GM23338 (cell line): Measurements from ENCODE around the gene RPL13. TPM values are rescaled to one million over a fixed set of nuclear protein-coding genes. Genes with fewer than 3 reads are reported as not detected.

Source experiments
- ATAC-seq: fragments of 200-7000 bp; cut with Tn5 transposase; 3 replicates; pipeline ENCODE4 v1.9.1; 2020
- DNase-seq: peaks from one replicate; pipeline ENCODE4 v3.0.0-alpha.2; 2015; ENCODE audit warnings: low spot score
- H2AFZ ChIP-seq: fragments of 200-600 bp; sonication (generic); 2 replicates; pipeline ENCODE4 v1.8.0; 2016; ENCODE audit warnings: antibody characterized with exemption, mild to moderate bottlenecking, moderate library complexity
- H3F3A ChIP-seq: fragments of 200-600 bp; sonication (generic); replicated peaks from 2 replicates; pipeline ENCODE4 v1.8.0; 2017; ENCODE audit warnings: antibody characterized with exemption, mixed run types, low read depth
- H3K27ac ChIP-seq: fragments of 200-600 bp; sonication (generic); 2 replicates; pipeline ENCODE4 v1.6.1; 2016; ENCODE audit warnings: low read depth
- H3K27me3 ChIP-seq: fragments of 200-600 bp; sonication (generic); 2 replicates; pipeline ENCODE4 v1.8.0; 2016; ENCODE audit warnings: mild to moderate bottlenecking, mixed run types, moderate library complexity; ENCODE audit not compliant: insufficient read depth
- H3K36me3 ChIP-seq: fragments of 200-600 bp; sonication (generic); 2 replicates; pipeline ENCODE4 v1.8.0; 2016; ENCODE audit warnings: mild to moderate bottlenecking; ENCODE audit not compliant: insufficient read depth
- H3K4me1 ChIP-seq: fragments of 200-600 bp; sonication (generic); 2 replicates; pipeline ENCODE4 v1.8.0; 2016; ENCODE audit warnings: mild to moderate bottlenecking, moderate library complexity; ENCODE audit not compliant: insufficient read depth
- H3K4me2 ChIP-seq: fragments of 200-600 bp; sonication (generic); 2 replicates; pipeline ENCODE4 v1.7.1; 2017; ENCODE audit warnings: mixed run types
- H3K4me3 ChIP-seq: fragments of 200-600 bp; sonication (generic); 2 replicates; pipeline ENCODE4 v1.6.1; 2016; ENCODE audit warnings: mixed run types
- H3K79me2 ChIP-seq: fragments of 200-600 bp; sonication (generic); replicated peaks from 2 replicates; pipeline ENCODE4 v1.8.0; 2017; ENCODE audit warnings: mild to moderate bottlenecking; ENCODE audit not compliant: insufficient read depth
- H3K9me2 ChIP-seq: fragments of 200-600 bp; sonication (generic); 2 replicates; pipeline ENCODE4 v1.8.0; 2017; ENCODE audit not compliant: insufficient read depth
- H4K20me1 ChIP-seq: fragments of 200-600 bp; sonication (generic); replicated peaks from 2 replicates; pipeline ENCODE4 v1.8.0; 2017; ENCODE audit warnings: mild to moderate bottlenecking; ENCODE audit not compliant: insufficient read depth
- H3K27ac Mint-ChIP-seq: 2 replicates; pipeline ENCODE4 v1.8.0; 2020; ENCODE audit warnings: inconsistent platforms, mild to moderate bottlenecking, moderate library complexity, mixed read lengths
- H3K27me3 Mint-ChIP-seq: 3 replicates; pipeline ENCODE4 v1.8.0; 2022; ENCODE audit warnings: low read depth, mild to moderate bottlenecking, moderate library complexity, mixed read lengths, inconsistent platforms; ENCODE audit not compliant: insufficient read depth, poor library complexity
- H3K36me3 Mint-ChIP-seq: 3 replicates; pipeline ENCODE4 v1.8.0; 2021; ENCODE audit warnings: low read depth, mild to moderate bottlenecking, inconsistent platforms, moderate library complexity, mixed read lengths
- H3K4me1 Mint-ChIP-seq: 3 replicates; pipeline ENCODE4 v1.8.0; 2020; ENCODE audit warnings: mild to moderate bottlenecking, inconsistent platforms, mixed read lengths
- H3K4me3 Mint-ChIP-seq: 3 replicates; pipeline ENCODE4 v1.8.0; 2021; ENCODE audit warnings: moderate library complexity, mild to moderate bottlenecking, inconsistent platforms, mixed read lengths
- H3K9me3 Mint-ChIP-seq: 3 replicates; pipeline ENCODE4 v1.8.0; 2020; ENCODE audit warnings: moderate library complexity, mild to moderate bottlenecking, inconsistent platforms, mixed read lengths
- CREB1 ChIP-seq: fragments of 250-450 bp; sonication (Bioruptor Pico); IDR thresholded peaks from 2 replicates; pipeline ENCODE4 v1.5.0; 2020; ENCODE audit warnings: low read depth, mild to moderate bottlenecking, moderate library complexity
- CTCF ChIP-seq, 2 experiments: fragments of 200-600 bp in 1 of 2; sonication (generic) in 1 of 2; conservative IDR thresholded peaks; 2 replicates each; pipeline versions ENCODE4 v1.5.1 to v1.6.1; 2016 to 2017; ENCODE audit warnings: antibody characterized with exemption in 2 of 2, low read depth in 2 of 2, mild to moderate bottlenecking in 2 of 2, moderate library complexity in 1 of 2
- ETS1 ChIP-seq: IDR thresholded peaks from 2 replicates; pipeline ENCODE4 v1.6.1; 2016; ENCODE audit warnings: antibody characterized with exemption
- EZH2 ChIP-seq: fragments of 200-600 bp; sonication (generic); IDR thresholded peaks from one replicate; pipeline ENCODE4 v1.8.0; 2017; ENCODE audit warnings: antibody characterized with exemption, mild to moderate bottlenecking, low read depth; ENCODE audit not compliant: unreplicated experiment
- EZH2phosphoT487 ChIP-seq: fragments of 200-600 bp; sonication (generic); IDR thresholded peaks from one replicate; pipeline ENCODE4 v1.8.1; 2018; ENCODE audit warnings: antibody characterized with exemption; ENCODE audit not compliant: unreplicated experiment
- JUNB ChIP-seq: IDR thresholded peaks from one replicate; pipeline ENCODE4 v1.6.1; 2016; ENCODE audit warnings: antibody characterized with exemption; ENCODE audit not compliant: unreplicated experiment
- NANOG ChIP-seq: IDR thresholded peaks from 2 replicates; pipeline ENCODE4 v1.6.1; 2016; ENCODE audit warnings: antibody characterized with exemption, borderline replicate concordance
- STAT1 ChIP-seq: IDR thresholded peaks from one replicate; pipeline ENCODE4 v1.6.1; 2016; ENCODE audit warnings: antibody characterized with exemption; ENCODE audit not compliant: unreplicated experiment
- polyA plus RNA-seq: library from polyadenylated mRNA; unstranded; fragments of >200 nt; fragmentation: Nextera tagmentation; extraction: Ambion mirVana; gene quantifications from 2 replicates; pipeline ENCODE4 v1.2.1, GENCODE V29; 2016
- total RNA-seq: library from RNA; depleted of rRNA; stranded (reverse); fragments of >200 nt; shearing (Covaris generic); gene quantifications from 2 replicates; pipeline ENCODE4 v1.2.3, GENCODE V29; 2014
- TF ChIP-seq, protein P1 (sequence below): fragments of 250-450 bp; sonication (Bioruptor Pico); IDR thresholded peaks from 2 replicates; pipeline ENCODE4 v1.5.0; 2020; ENCODE audit warnings: mild to moderate bottlenecking, moderate library complexity

Gene RPL13
- total and polyA plus RNA-seq, 2 experiments from 2014 or later = 3,489 to 3,617 TPM

GRCh38 chr16:89553733-89554132 is 6.7 kb upstream of the RPL13 start:
- Histone ChIP-seq H3K27ac (no peak overlapping the region), H3K36me3 (peaks cover 14% of the 10 kb centered on the region; the same call in 1 of the 2 replicates), H3K27me3 (no peaks in the 10 kb centered on the region), H3K4me2 (no peak overlapping the region), H3K9me2 (no peaks in the 10 kb centered on the region), H3K4me3 (no peak overlapping the region), H4K20me1 (no peaks in the 10 kb centered on the region; the same call in 1 of the 2 replicates), H3K4me1 (no peaks in the 10 kb centered on the region), H3F3A (peaks cover 29% of the 10 kb centered on the region; the same call in 1 of the 2 replicates), H3K79me2 (no peaks in the 10 kb centered on the region), H2AFZ (no peak overlapping the region)
- no peak for DNase-seq
- peaks cover 69% of the 10 kb centered on the region for H3K36me3 Mint-ChIP-seq
- TF ChIP-seq STAT1 (no peak), EZH2phosphoT487 (no peak), ETS1 (no peak)
- TF ChIP-seq, protein P1, sequence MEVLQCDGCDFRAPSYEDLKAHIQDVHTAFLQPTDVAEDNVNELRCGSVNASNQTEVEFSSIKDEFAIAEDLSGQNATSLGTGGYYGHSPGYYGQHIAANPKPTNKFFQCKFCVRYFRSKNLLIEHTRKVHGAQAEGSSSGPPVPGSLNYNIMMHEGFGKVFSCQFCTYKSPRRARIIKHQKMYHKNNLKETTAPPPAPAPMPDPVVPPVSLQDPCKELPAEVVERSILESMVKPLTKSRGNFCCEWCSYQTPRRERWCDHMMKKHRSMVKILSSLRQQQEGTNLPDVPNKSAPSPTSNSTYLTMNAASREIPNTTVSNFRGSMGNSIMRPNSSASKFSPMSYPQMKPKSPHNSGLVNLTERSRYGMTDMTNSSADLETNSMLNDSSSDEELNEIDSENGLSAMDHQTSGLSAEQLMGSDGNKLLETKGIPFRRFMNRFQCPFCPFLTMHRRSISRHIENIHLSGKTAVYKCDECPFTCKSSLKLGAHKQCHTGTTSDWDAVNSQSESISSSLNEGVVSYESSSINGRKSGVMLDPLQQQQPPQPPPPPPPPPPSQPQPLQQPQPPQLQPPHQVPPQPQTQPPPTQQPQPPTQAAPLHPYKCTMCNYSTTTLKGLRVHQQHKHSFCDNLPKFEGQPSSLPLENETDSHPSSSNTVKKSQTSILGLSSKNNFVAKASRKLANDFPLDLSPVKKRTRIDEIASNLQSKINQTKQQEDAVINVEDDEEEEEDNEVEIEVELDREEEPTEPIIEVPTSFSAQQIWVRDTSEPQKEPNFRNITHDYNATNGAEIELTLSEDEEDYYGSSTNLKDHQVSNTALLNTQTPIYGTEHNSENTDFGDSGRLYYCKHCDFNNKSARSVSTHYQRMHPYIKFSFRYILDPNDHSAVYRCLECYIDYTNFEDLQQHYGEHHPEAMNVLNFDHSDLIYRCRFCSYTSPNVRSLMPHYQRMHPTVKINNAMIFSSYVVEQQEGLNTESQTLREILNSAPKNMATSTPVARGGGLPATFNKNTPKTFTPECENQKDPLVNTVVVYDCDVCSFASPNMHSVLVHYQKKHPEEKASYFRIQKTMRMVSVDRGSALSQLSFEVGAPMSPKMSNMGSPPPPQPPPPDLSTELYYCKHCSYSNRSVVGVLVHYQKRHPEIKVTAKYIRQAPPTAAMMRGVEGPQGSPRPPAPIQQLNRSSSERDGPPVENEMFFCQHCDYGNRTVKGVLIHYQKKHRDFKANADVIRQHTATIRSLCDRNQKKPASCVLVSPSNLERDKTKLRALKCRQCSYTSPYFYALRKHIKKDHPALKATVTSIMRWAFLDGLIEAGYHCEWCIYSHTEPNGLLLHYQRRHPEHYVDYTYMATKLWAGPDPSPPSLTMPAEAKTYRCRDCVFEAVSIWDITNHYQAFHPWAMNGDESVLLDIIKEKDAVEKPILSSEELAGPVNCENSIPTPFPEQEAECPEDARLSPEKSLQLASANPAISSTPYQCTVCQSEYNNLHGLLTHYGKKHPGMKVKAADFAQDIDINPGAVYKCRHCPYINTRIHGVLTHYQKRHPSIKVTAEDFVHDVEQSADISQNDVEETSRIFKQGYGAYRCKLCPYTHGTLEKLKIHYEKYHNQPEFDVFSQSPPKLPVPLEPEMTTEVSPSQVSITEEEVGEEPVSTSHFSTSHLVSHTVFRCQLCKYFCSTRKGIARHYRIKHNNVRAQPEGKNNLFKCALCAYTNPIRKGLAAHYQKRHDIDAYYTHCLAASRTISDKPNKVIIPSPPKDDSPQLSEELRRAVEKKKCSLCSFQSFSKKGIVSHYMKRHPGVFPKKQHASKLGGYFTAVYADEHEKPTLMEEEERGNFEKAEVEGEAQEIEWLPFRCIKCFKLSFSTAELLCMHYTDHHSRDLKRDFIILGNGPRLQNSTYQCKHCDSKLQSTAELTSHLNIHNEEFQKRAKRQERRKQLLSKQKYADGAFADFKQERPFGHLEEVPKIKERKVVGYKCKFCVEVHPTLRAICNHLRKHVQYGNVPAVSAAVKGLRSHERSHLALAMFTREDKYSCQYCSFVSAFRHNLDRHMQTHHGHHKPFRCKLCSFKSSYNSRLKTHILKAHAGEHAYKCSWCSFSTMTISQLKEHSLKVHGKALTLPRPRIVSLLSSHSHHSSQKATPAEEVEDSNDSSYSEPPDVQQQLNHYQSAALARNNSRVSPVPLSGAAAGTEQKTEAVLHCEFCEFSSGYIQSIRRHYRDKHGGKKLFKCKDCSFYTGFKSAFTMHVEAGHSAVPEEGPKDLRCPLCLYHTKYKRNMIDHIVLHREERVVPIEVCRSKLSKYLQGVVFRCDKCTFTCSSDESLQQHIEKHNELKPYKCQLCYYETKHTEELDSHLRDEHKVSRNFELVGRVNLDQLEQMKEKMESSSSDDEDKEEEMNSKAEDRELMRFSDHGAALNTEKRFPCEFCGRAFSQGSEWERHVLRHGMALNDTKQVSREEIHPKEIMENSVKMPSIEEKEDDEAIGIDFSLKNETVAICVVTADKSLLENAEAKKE (CRISPR knock-in tag) = no peak
- H3K4me3 Mint-ChIP-seq = no peak overlapping the region
- H3K27ac Mint-ChIP-seq = no peak overlapping the region
- ATAC-seq = no peak
- peaks cover 2% of the 10 kb centered on the region; the same call in 1 of the 3 replicates for H3K4me1 Mint-ChIP-seq
- no peaks in the 10 kb centered on the region for H3K9me3 Mint-ChIP-seq
- H3K27me3 Mint-ChIP-seq = peaks cover 8% of the 10 kb centered on the region

DNA sequence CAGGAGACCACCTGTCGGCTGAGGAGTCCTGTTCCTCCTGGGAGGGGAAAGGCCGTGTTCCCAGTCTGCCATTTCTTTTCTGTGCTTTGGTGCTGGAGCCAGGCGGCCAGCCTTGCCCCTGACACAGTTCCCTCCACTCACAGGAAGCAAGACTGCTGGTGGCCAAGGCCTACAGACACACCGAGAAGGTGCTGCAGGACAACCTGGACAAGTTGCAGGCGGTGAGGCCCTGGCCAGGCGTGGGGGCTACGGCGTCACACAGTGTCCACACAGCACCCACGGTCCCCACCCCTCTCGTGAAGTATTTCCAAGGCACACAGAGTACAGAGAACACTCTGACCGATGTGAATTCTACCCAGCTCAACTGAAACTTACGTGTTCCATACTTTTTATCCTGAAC is 6.1 kb upstream of the RPL13 start:
- Histone ChIP-seq H3K27ac (no peak overlapping the region), H4K20me1 (no peaks in the 10 kb centered on the region; the same call in 1 of the 2 replicates), H3K4me2 (no peak overlapping the region), H3K9me2 (no peaks in the 10 kb centered on the region), H3K79me2 (no peaks in the 10 kb centered on the region), H3K27me3 (no peaks in the 10 kb centered on the region), H3K4me3 (no peak overlapping the region), H2AFZ (no peak overlapping the region), H3K4me1 (no peaks in the 10 kb centered on the region), H3K36me3 (peaks cover 12% of the 10 kb centered on the region; the same call in 1 of the 2 replicates), H3F3A (peaks cover 34% of the 10 kb centered on the region)
- Mint-ChIP-seq H3K9me3 (no peaks in the 10 kb centered on the region), H3K36me3 (peaks cover 63% of the 10 kb centered on the region), H3K27ac (no peak overlapping the region), H3K4me1 (peaks cover 2% of the 10 kb centered on the region; the same call in 1 of the 3 replicates), H3K27me3 (peaks cover 6% of the 10 kb centered on the region), H3K4me3 (no peak overlapping the region)
- DNase-seq = no peak
- no peak for ATAC-seq
- TF ChIP-seq STAT1 = no peak
- no peak for TF ChIP-seq EZH2
- no peak for TF ChIP-seq JUNB
- no peak for TF ChIP-seq CTCF (conservative IDR thresholded peaks at IDR 0.05; ENCODE audit: low read depth in 2 of 2)
- TF ChIP-seq CREB1 (CRISPR knock-in tag) = no peak
- TF ChIP-seq NANOG = no peak
